GM21737 (cell line): ENCODE data around the gene TRPM3.
"Not testable (repeated sequence)": the region's sequence is repeated elsewhere in the genome, so short reads cannot be mapped to it uniquely, and the experiment has no call there.

Source experiments
- ATAC-seq: cut with Tn5 transposase; IDR thresholded peaks from one replicate; pipeline ENCODE4 v1.9.1; 2021; ENCODE audit warnings: mild to moderate bottlenecking, moderate library complexity; ENCODE audit not compliant: unreplicated experiment

Gene TRPM3

GRCh38 chr9:71001780-71002386, 119.5 kb downstream of the TRPM3 start:
- peak; percentile 54 for ATAC-seq

- no peak for ATAC-seq
Observed at GRCh38 chr9:70998962-70999361, 122.5 kb downstream of the TRPM3 start.

DNA sequence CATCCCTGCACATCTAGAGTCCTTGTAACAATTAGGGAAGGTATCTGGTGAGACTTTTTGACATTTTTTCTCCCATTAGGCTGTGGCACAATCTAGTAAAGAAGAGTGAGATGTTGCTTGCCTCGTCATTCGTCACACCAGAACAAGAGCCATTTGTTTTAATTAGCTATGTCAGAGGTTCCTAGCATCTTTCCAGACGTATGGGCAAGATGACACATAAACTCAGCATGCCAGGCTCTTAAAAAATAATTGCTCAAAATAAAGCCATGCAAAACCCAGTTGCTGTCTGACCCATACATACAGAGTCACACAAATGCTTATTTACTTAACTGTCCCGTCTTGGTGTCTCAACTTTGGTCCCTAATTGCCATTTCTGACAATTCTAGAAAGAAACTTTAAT, 125.9 kb downstream of the TRPM3 start:
- no peak for ATAC-seq

DNA sequence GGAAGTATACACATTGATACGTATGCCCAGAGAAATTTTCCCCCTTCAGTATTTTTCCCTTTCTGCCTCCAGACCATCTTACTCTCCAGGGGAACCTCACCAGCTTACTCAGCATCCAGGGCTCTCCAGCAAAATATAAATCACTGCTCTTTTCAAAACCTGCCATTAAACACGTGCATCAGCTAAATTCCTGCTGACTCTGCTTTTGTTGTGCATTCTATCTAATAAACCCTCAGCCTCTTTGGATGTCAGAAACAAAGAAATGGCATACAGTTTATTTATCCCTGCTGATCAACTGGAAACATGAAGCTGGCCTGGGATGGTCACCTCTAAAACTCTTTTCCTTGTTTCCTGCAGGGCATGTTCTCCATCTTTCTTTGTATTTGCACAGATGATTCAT, 126.8 kb downstream of the TRPM3 start:
- ATAC-seq: no peak

DNA sequence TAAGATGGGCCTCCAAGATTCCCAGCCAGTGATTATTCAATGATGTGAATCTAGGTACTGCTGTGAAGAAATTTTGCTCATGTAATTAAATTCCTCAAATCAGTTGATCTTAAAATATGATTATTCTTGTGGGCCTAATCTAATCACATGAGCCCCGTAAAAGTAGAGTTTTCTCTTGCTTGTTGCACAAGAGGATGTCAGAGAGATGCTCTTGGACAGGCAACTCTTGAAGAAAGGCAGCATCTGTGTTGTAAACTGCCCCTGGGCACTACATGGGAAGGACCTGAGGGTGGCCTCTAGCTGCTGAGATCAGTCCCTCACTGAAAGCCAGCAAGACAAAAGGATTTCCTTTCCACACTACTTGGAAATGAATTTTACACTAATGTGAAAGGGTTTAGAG, 132.9 kb downstream of the TRPM3 start:
- ATAC-seq: no peak

DNA sequence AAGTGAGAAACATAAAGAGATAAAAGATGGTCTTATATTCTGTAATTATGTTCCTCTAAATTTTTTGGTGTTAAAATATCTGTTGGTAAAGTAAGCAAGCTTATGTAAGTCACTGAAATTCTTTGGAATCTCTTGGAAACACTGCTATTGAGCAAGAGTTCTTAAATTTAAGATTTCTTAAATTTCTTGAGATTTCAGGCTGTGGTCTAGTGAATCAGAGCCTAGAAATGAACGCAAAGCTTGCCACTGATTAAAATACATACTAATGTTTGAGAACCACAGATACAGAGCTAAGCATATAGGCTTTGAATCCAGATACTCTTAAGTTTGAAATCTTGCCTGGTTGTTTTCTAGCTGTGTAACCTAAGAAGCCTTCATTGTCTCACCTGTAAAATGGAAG, 133.4 kb downstream of the TRPM3 start:
- ATAC-seq: no peak

GRCh38 chr9:70986984-70987383, 134.4 kb downstream of the TRPM3 start:
- ATAC-seq: no peak

DNA sequence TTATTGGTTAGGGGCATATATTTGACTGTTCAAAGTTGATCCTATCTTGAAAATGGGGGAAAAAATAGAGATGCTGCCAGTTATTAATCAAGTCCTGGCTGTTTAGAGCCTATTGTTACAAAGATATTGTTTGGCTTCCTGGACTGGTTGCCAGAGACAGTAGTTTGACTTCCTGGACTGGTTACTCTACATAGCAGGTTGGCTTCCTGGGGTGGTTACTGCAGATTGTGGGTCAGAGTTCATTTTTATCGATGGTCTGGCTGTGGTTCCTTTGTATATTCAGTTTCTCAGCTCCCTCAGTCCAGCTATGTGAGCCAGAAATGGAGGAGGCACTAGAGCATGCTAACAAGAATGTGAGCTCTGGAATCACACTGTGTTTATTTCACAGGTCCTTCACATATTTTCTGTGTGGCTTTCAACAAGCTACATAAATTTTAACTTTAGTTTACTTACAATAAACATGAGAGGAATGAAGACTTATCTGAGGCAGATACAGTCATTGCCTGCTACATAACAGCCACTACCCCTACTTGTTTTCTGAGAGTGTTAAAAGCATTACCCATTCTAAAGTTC, 137.6 kb downstream of the TRPM3 start:
- ATAC-seq: no peak

- no peak for ATAC-seq
Observed at GRCh38 chr9:70981312-70981711, 140.1 kb downstream of the TRPM3 start.

DNA sequence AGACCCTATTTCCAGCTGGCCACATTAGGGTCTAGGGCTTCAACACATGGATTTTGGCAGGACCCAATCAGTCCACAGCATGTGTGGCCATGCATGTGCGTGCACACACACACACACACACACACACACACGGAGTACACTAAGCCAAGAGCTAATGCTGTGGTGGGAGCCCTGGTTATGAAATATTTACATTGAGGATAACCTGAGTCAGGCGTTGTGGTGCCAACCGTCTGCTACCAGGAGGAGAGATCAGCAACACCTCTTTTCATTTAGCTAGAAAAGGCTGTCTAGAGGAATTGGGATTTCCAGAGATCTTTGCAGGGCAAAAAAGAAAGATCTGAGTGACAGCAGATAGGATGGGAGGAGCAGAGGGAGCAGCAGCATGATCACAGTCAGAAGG, 141.5 kb downstream of the TRPM3 start:
- ATAC-seq: no peak

DNA sequence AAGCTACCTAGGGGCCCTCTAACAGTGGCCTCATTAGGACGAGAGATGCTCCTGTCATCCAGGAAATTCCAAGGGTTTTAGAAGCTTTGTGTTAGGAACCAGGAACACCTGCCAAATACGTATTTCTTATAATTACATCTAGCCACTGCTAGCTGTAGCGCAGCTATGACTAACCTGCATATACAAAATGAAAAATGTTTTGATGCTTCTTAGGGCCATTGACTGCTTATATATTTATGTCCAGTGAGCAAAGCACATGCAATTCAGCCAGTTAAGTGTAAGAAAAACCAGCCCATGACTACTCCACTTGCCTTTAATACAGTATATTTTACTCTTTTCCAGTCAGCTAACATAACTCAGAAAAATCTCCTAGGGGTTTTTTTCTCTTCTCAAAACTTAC, 143.3 kb downstream of the TRPM3 start:
- no peak for ATAC-seq

- no peak for ATAC-seq
Observed at GRCh38 chr9:70975821-70976220, 145.6 kb downstream of the TRPM3 start.

- ATAC-seq: no peak
Observed at GRCh38 chr9:70971723-70972122, 149.7 kb downstream of the TRPM3 start.

GRCh38 chr9:70966380-70966779, 155.0 kb downstream of the TRPM3 start:
- not testable (repeated sequence) for ATAC-seq

DNA sequence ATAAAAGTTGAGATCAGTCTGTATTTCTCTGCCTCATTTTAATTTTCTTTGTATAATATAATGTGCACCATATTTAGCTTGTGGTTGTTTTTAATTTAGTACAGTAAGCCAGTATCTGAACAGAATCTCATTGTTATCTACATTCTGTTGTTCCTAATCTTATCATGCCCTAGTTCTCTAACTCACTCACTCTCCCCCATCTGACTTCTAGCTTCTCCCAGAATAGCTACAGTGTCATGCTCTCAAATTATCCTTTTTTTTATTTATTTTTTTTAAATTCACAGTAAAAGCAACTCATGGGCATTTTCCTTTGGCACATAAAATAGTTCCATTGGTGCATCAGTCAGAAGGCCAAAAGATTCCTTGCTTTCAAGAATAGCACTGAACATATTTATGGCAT, 156.6 kb downstream of the TRPM3 start:
- ATAC-seq: no peak

DNA sequence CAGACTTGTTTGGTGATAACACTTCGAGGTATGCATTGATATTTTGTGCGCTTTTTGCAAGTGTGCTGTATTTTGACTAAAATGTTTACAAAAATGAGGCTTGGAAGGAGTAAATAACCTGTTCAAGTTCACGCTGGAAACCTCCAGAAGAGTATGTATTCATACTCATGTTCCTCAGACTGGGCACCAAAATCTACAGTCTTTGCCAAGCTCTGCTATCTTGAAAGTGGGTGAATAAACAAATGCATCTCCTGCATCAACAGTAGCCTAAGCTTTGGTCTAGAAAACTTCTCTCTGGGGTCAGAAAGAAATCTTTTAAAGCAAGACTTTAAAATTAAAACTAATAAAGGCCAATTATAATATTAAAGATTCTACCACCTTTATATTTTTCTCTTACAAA, 157.9 kb downstream of the TRPM3 start:
- no peak for ATAC-seq

DNA sequence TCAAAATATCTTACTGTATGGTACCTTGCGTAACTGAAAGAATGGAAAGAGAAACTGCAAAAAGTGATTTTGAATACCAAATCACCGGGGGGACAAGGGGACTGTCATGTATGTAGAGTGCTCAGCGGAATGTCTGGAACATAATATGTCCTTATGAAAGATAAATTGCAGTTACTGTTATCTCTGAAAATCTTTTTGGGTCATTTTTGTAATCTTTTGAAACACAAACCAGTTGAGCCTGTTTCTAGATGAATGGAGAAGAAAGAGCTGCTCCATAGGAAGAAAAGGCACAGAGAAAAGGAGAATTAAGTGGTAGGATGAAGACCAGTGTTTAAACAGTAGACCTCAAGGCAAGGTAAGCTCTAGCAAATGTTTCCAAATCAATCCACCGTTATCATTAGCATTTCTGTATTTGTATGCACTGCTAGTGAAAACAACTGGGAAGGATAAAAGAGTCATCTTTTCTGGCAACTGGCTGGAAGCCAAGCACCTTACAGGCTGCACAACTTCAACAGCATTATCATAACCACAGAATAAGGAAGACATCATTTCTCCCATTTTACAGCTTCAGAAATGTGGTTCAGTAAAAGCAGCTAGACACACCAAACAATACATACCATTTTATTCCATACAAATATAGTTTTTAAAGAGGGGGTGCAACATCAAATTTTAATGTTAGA, 158.5 kb downstream of the TRPM3 start:
- no peak for ATAC-seq

- ATAC-seq: no peak
Observed at GRCh38 chr9:70959366-70959765, 162.1 kb downstream of the TRPM3 start.

DNA sequence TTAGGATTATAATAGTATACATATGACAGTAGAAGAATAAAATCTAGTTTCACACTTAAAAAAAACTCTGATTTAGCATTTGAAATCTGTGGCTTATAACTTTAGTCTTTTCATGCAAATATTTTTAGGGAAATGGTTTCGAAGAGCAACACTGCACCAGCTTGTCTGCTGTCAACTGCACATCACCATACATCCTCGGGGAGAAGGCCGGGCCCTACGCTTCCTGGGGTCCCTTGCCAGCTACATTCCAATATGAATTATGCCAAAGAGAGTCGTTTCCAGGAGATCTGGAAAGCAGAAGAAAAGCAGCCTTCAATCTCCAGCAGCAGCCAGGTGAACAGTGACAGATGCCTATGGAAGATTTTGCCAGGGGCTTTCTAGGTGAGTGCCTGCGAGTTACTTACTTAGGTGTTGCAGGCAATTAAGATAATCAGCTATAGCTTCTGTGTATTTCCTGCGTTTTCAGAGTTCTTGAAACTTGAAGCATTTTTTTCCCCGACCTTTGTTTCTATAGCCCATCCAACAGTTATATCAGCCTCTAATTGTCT, 166.8 kb downstream of the TRPM3 start:
- ATAC-seq: no peak

DNA sequence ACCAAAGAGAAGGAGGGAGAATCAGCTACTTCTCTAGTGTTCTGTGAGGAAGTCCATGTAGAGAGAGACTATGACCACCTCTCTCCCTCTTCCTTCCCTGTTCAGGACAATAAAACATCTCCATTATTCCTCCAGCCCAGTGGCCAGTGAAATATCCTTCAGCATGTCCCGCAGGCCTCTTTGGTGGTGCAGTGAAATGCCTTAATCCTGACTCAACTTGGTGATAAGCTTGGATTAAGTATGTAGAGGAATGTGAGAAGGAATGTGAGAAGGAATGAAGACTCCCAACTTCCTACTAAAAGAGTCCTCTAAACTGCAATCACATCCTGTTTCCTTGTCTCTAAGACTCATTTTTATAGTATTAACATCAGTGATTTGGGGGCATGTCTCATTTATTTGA, 167.3 kb downstream of the TRPM3 start:
- ATAC-seq: no peak

GRCh38 chr9:70951749-70952727, 169.4 kb downstream of the TRPM3 start:
- ATAC-seq: no peak
